ENCODE results near the gene LRP8. TPM values are rescaled to one million over a fixed set of nuclear protein-coding genes. Genes with fewer than 3 reads are reported as not detected.

The LRP8 gene
- total RNA-seq, 4 donors from 2014 or later: 1.4 to 9.8 (median 4.3) TPM

- TF ChIP-seq, protein P1, sequence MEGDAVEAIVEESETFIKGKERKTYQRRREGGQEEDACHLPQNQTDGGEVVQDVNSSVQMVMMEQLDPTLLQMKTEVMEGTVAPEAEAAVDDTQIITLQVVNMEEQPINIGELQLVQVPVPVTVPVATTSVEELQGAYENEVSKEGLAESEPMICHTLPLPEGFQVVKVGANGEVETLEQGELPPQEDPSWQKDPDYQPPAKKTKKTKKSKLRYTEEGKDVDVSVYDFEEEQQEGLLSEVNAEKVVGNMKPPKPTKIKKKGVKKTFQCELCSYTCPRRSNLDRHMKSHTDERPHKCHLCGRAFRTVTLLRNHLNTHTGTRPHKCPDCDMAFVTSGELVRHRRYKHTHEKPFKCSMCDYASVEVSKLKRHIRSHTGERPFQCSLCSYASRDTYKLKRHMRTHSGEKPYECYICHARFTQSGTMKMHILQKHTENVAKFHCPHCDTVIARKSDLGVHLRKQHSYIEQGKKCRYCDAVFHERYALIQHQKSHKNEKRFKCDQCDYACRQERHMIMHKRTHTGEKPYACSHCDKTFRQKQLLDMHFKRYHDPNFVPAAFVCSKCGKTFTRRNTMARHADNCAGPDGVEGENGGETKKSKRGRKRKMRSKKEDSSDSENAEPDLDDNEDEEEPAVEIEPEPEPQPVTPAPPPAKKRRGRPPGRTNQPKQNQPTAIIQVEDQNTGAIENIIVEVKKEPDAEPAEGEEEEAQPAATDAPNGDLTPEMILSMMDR (IDR thresholded peaks at IDR 0.05; ENCODE audit: low read depth): no peak
These were observed 54.3 kb downstream of the LRP8 start for GRCh38 chr1:53273526-53273925.

DNA sequence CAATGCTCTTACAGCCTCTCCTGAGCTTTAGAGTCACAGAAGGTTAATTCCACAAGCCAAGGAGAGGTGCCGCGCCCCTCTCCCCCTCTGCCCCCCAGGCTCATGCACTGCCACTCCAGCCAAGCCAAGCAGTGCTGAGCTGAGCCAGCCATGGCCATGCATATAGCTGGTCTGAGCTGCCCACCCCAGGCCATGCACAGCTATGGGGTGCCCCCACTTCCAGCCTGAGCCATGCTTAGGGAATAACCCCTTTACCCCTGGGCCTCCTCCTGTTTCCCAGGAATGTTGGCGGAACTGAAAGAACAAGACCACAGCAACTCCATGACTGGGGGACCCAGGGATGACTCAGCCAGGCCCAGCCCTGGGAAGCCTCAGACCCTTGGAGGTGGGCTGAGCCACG is 55.5 kb downstream of the LRP8 start:
- TF ChIP-seq, protein P1 (IDR thresholded peaks at IDR 0.05; ENCODE audit: low read depth): no peak

DNA sequence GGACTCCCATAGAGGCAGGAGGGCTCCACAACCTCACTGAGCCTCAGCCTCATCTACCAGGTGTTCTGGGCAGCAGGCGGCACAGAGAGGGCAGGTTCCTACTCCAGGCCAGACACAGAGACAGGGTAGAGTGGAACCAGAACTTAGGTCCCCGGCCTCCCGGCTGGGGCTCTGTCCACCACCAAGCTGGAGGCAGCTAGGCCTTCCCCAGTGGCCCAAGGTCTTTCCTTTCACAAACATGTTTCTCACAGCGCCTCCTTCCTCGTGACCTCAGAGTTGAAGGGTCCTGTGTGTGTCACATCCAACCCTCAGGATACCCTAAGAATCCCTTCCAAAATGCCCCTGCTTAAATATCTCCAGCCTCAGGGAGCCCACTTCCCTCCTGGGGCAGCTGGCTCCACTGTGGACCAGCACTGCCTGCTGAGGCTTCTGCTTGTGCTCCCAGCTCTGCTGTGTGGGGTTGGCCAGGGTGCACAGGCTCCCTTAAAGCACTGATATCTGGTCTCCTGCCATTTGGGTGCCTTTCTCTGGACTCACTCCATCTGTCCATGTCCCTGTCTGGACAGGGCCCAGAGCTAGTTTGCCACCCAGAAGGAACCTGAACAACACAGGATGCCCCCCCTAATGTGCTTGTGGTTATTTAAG is 56.3 kb downstream of the LRP8 start:
- TF ChIP-seq, protein P1 (IDR thresholded peaks at IDR 0.05; ENCODE audit: low read depth): no peak

DNA sequence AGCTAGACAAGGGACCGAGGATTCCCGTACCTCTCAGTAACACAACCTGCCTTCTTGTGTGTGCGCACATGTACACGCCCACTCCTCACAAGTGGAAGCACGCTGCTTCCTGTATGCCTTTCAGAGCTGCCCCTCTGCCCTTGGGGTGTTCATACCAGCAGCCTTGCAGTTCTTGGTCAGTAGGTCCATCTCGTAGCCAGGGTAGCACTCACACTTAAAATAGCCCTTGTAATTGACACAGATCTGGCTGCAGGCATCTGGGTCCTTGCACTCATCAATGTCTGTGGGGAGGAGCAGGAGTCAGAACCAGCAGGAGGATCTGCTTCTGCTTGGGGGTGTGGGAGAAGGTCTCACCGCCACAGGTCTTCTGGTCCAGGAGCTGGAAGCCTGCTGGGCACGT is 57.0 kb downstream of the LRP8 start:
- TF ChIP-seq, protein P1 (IDR thresholded peaks at IDR 0.05; ENCODE audit: low read depth): no peak

GRCh38 chr1:53270107-53270506 is 57.8 kb downstream of the LRP8 start:
- TF ChIP-seq, protein P1 (IDR thresholded peaks at IDR 0.05; ENCODE audit: low read depth): no peak

GRCh38 chr1:53267761-53268160 is 60.1 kb downstream of the LRP8 start:
- TF ChIP-seq, protein P1 (IDR thresholded peaks at IDR 0.05; ENCODE audit: low read depth): no peak

GRCh38 chr1:53266038-53266437 is 61.8 kb downstream of the LRP8 start:
- TF ChIP-seq, protein P1 (IDR thresholded peaks at IDR 0.05; ENCODE audit: low read depth): no peak
